Sigmoid colon (tissue), 3 donors: Measurements from ENCODE around the gene SAFB.

Experiments
- CTCF ChIP-seq, 4 experiments: fragments of 450-650 bp in 3 of 4; fragments of 200-600 bp in 1 of 4; IDR thresholded peaks; one replicate each; pipeline ENCODE4 v1.5.1; 2016 to 2019; ENCODE audit warnings: antibody characterized with exemption in 4 of 4, mild to moderate bottlenecking in 3 of 4, moderate library complexity in 2 of 4
- POLR2A ChIP-seq, 2 donors: fragments of 450-650 bp; IDR thresholded peaks; one replicate each; pipeline ENCODE4 v1.6.1; 2016; ENCODE audit warnings: antibody characterized with exemption in 2 of 2, mild to moderate bottlenecking in 2 of 2, moderate library complexity in 2 of 2

GRCh38 chr19:5686326-5686646 lies 63.4 kb downstream of the SAFB start:
- TF ChIP-seq POLR2A (IDR thresholded peaks at IDR 0.05) (no peak), CTCF (IDR thresholded peaks at IDR 0.05) (no peak)
